Parathyroid adenoma (tissue), 2 donors: ENCODE results near the gene MAD1L1.

ENCODE experiments used
- H2AFZ ChIP-seq: fragments of 300-600 bp; sonication (generic); one replicate; pipeline ENCODE4 v1.7.0; 2017; ENCODE audit warnings: antibody characterized with exemption, mild to moderate bottlenecking
- H3K27ac ChIP-seq: fragments of 300-600 bp; sonication (generic); one replicate; pipeline ENCODE4 v1.7.0; 2017
- H3K27me3 ChIP-seq: fragments of 300-600 bp; sonication (generic); one replicate; pipeline ENCODE4 v1.7.0; 2017; ENCODE audit warnings: low read length; ENCODE audit not compliant: control insufficient read depth, insufficient read depth
- H3K36me3 ChIP-seq: fragments of 300-600 bp; sonication (generic); one replicate; pipeline ENCODE4 v1.7.0; 2017; ENCODE audit warnings: low read length; ENCODE audit not compliant: control insufficient read depth, insufficient read depth
- H3K4me1 ChIP-seq: fragments of 300-600 bp; sonication (generic); one replicate; pipeline ENCODE4 v1.7.0; 2017; ENCODE audit warnings: control low read depth
- H3K4me2 ChIP-seq: fragments of 300-600 bp; sonication (generic); one replicate; pipeline ENCODE4 v1.7.0; 2017; ENCODE audit warnings: low read length
- H3K4me3 ChIP-seq: fragments of 300-600 bp; sonication (generic); one replicate; pipeline ENCODE4 v1.7.0; 2017; ENCODE audit warnings: low read depth, low read length
- H3K79me2 ChIP-seq: fragments of 300-600 bp; sonication (generic); one replicate; pipeline ENCODE4 v1.7.0; 2017; ENCODE audit warnings: control low read depth
- H3K9ac ChIP-seq: fragments of 300-600 bp; sonication (generic); one replicate; pipeline ENCODE4 v1.7.0; 2017; ENCODE audit warnings: mild to moderate bottlenecking
- H3K9me3 ChIP-seq: fragments of 300-600 bp; sonication (generic); one replicate; pipeline ENCODE4 v1.7.0; 2017; ENCODE audit warnings: low read length; ENCODE audit not compliant: control insufficient read depth
- TF ChIP-seq, protein P1 (sequence below): fragments of 300-600 bp; sonication (generic); IDR thresholded peaks from one replicate; pipeline ENCODE4 v1.7.0; 2017; ENCODE audit warnings: antibody characterized with exemption, mild to moderate bottlenecking
- donor health status: primary hyperparathyroidism.

The MAD1L1 gene

DNA sequence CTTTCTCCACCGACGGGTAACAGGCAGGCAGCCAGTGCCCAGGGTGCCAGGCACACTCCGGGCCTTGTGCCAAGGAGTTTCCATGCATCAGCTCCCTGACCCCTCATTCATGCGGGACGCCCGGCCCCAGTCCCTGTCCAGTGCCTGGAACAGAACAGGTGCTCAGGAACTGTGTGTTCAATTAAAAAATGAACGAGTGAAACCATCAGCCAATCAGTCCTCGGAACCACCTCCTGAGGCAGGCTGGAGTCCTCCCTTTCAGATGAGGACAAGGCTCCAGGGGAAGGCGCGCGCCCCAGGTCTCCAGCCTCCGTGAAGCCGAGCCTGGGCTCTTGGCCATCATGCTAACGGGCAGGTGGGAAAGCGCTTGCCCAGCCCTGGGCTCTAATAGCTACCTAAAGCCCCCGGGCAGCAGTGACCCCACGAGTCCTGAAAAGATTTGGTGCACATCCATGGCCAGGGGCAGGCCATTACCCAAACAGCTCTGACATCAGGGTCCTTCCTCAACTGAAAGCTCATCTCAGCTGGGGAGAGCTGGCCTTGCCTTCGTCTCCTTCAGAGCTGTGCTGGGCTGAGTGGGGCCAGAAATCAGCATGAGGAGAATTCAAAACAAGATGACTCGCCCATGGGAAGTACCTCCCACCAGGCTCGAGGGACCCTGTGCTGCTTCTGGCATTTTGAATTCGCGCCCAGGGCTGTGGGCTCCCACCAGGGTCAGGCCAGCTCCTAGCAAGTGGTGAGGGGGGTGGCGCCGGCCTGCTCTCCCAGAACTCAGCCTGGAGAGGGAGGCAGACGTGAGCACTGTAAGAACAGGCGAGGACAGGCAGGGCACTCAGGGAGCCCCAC, 200.5 kb downstream of the MAD1L1 start:
- no peak overlapping the region for H3K9ac ChIP-seq
- no peaks in the 10 kb centered on the region for H3K79me2 ChIP-seq
- no peaks in the 10 kb centered on the region for H3K4me1 ChIP-seq
- H3K27me3 ChIP-seq: no peaks in the 10 kb centered on the region
- H3K9me3 ChIP-seq: no peaks in the 10 kb centered on the region
- H3K27ac ChIP-seq: no peak overlapping the region
- TF ChIP-seq, protein P1, sequence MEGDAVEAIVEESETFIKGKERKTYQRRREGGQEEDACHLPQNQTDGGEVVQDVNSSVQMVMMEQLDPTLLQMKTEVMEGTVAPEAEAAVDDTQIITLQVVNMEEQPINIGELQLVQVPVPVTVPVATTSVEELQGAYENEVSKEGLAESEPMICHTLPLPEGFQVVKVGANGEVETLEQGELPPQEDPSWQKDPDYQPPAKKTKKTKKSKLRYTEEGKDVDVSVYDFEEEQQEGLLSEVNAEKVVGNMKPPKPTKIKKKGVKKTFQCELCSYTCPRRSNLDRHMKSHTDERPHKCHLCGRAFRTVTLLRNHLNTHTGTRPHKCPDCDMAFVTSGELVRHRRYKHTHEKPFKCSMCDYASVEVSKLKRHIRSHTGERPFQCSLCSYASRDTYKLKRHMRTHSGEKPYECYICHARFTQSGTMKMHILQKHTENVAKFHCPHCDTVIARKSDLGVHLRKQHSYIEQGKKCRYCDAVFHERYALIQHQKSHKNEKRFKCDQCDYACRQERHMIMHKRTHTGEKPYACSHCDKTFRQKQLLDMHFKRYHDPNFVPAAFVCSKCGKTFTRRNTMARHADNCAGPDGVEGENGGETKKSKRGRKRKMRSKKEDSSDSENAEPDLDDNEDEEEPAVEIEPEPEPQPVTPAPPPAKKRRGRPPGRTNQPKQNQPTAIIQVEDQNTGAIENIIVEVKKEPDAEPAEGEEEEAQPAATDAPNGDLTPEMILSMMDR: no peak
- no peak overlapping the region for H3K4me2 ChIP-seq
- H2AFZ ChIP-seq: no peak overlapping the region
- no peaks in the 10 kb centered on the region for H3K36me3 ChIP-seq
- no peak overlapping the region for H3K4me3 ChIP-seq

DNA sequence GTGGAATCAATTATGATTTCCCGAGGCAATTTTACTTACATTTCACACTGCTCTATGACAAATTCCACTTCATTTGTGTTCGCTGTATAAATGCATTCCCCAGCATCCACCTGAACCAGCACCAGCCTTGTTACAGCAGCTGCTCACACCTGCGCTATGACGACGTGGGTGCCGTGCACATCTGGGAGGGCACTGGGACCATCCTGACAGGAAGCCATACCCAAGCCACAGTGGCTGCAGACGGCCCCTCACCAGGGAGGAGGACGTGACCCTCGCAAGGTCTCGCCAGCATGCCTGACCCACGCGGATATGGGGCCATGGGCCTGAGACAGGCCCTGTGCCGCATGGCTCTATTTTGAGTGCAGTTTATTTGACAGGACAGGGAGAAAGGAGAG, 201.3 kb downstream of the MAD1L1 start:
- no peak overlapping the region for H2AFZ ChIP-seq
- no peaks in the 10 kb centered on the region for H3K9me3 ChIP-seq
- H3K4me3 ChIP-seq: no peak overlapping the region
- TF ChIP-seq, protein P1: no peak
- H3K27ac ChIP-seq: no peak overlapping the region
- H3K4me2 ChIP-seq: no peak overlapping the region
- no peaks in the 10 kb centered on the region for H3K36me3 ChIP-seq
- no peak overlapping the region for H3K9ac ChIP-seq
- no peaks in the 10 kb centered on the region for H3K79me2 ChIP-seq
- H3K4me1 ChIP-seq: no peaks in the 10 kb centered on the region
- no peaks in the 10 kb centered on the region for H3K27me3 ChIP-seq

DNA sequence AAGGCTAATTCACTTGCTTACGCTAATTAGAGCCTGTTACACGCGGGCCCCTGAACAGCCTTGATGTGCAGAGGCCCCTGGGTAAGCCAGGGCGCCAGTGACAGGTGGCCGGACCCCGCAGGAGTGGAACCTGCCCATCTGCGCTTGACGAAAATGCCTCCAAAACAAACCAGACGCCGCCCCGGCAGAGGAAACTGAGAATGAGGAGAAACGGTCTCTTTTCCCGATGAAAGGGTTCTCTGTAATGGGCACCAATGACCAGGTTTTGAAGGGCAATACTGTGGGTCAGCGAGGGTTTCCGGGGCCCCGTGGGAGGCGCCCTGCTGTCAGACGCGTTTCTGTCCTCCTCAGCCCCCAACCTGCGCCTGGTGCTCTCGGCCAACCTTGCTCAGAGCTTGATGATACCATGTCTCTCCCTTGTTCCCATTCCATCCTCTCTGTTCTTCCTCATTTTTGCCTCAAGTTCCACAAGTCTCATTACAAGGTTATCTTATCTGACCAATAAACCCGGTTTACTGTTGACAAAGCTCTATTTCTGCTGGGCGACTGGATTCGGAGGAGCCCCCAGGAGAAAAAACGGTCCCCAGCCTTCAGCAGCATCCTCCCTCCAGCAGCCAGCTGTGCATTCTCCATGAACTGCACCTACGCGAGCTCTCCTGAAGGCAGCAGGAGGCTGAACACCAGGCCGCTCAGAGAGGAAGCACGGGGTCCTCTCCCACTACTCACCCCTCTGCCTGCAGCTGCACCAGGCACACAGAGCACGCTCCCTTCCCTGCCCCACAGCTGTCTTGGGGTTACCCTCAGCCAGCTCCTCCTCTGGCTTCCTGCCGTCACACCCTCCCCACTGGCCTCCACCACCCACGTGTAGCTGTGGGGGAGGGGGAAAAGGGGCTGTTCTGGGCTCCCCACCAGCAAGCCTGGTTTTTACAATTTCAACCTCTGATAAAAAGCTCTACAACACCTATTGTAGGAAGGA, 202.0 kb downstream of the MAD1L1 start:
- TF ChIP-seq, protein P1: no peak
- no peaks in the 10 kb centered on the region for H3K36me3 ChIP-seq
- H3K4me1 ChIP-seq: no peaks in the 10 kb centered on the region
- no peak overlapping the region for H3K4me2 ChIP-seq
- no peaks in the 10 kb centered on the region for H3K9me3 ChIP-seq
- H2AFZ ChIP-seq: no peak overlapping the region
- H3K9ac ChIP-seq: no peak overlapping the region
- no peaks in the 10 kb centered on the region for H3K79me2 ChIP-seq
- H3K27ac ChIP-seq: no peak overlapping the region
- no peaks in the 10 kb centered on the region for H3K27me3 ChIP-seq
- H3K4me3 ChIP-seq: no peak overlapping the region

DNA sequence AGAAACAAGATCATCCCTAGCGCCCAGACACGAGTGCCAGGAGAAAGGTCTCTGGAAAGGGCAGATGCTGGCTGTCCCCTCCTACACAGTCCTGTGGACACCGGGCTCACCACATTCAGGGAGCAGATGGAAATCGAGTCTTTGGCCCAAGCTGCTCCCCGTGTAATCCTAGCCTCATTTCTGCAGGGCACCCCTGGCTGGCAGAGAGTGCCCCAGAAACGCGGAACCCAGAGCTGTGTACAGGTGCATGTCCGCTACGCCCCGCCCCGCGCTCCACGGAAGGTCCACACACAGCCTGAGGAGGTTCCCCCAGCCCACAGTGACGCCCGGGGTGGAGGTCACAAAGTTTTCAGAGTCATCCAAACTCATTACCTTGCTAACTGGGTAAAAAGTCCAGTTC, 202.8 kb downstream of the MAD1L1 start:
- no peaks in the 10 kb centered on the region for H3K4me1 ChIP-seq
- no peaks in the 10 kb centered on the region for H3K36me3 ChIP-seq
- TF ChIP-seq, protein P1: no peak
- H3K4me3 ChIP-seq: no peak overlapping the region
- no peak overlapping the region for H3K27ac ChIP-seq
- H3K4me2 ChIP-seq: no peak overlapping the region
- no peak overlapping the region for H3K9ac ChIP-seq
- no peaks in the 10 kb centered on the region for H3K27me3 ChIP-seq
- no peak overlapping the region for H2AFZ ChIP-seq
- H3K9me3 ChIP-seq: no peaks in the 10 kb centered on the region
- H3K79me2 ChIP-seq: no peaks in the 10 kb centered on the region
